GM12892 (cell line): Measurements from ENCODE around the gene STARD8.

ENCODE experiments used
- POLR2A ChIP-seq: IDR thresholded peaks from 2 replicates; pipeline ENCODE4 v1.6.1; 2011; ENCODE audit warnings: low read depth, low read length, control low read depth
- POLR2AphosphoS5 ChIP-seq: IDR thresholded peaks from 2 replicates; pipeline ENCODE4 v1.6.1; 2011; ENCODE audit warnings: low read depth, low read length, control low read depth

DNA sequence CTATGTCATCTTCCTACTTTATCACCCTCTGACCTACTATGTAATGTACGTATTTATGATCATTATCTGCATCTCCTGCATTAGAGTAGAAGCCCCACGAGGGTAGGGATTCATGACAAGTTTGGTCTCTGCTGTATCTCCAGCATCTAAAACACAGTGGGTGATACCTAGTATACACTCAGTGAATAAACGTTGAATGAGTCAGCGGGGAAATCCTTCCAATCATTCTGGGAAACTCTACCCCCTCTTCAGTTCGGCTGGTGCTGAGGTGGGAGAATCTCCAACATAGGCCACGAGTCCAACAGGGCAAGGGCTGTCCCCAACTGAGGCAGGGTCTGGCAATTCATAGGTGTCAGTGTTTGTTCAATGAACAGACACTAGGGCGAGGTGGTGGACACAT lies 106.9 kb downstream of the STARD8 start:
- TF ChIP-seq POLR2A (no peak), POLR2AphosphoS5 (no peak)
